Measurements from ENCODE around the gene TOR1AIP2.

GRCh38 chr1:179881642-179882252 is 4.1 kb upstream of the TOR1AIP2 start:
- no peak for TF ChIP-seq CTCF (IDR thresholded peaks at IDR 0.05)
- TF ChIP-seq POLR2A (IDR thresholded peaks at IDR 0.05): no peak
- TF ChIP-seq EP300 (IDR thresholded peaks at IDR 0.05): no peak
- no peak for TF ChIP-seq POLR2AphosphoS5 (IDR thresholded peaks at IDR 0.05)

Measured in gastroesophageal sphincter (tissue), 3 donors.